Upper lobe of left lung (tissue), 6 donors: Measurements from ENCODE around the gene PRKCE. TPM values are rescaled to one million over a fixed set of nuclear protein-coding genes. Genes with fewer than 3 reads are reported as not detected.
A peak's percentile ranks its signal among the peaks of the same experiment; 100 is the strongest.

Experiments
- ATAC-seq, 2 donors: fragments of 200-7000 bp; cut with Tn5 transposase; one replicate each; pipeline ENCODE4 v1.9.1; 2022; ENCODE audit warnings: mild to moderate bottlenecking in 2 of 2, moderate library complexity in 2 of 2; ENCODE audit not compliant: low FRiP score in 2 of 2
- DNase-seq, 2 donors: peaks; one replicate each; pipeline ENCODE4 v3.0.0-alpha.2; 2019 to 2020
- H3K27ac ChIP-seq, 4 donors: fragments of 200-600 bp; sonication (generic); one replicate each; pipeline ENCODE4 v1.5.1; 2016 to 2019
- H3K27me3 ChIP-seq, 4 donors: fragments of 200-600 bp; sonication (generic); one replicate each; pipeline ENCODE4 v1.5.1; 2017 to 2019
- H3K36me3 ChIP-seq, 4 donors: fragments of 200-600 bp; sonication (generic); one replicate each; pipeline ENCODE4 v1.5.1; 2016 to 2019
- H3K4me1 ChIP-seq, 4 donors: fragments of 200-600 bp; sonication (generic); one replicate each; pipeline ENCODE4 v1.5.1; 2018 to 2019
- H3K4me3 ChIP-seq, 4 donors: fragments of 200-600 bp; sonication (generic); one replicate each; pipeline ENCODE4 v1.5.1; 2017 to 2019; ENCODE audit warnings: mild to moderate bottlenecking in 2 of 4, moderate library complexity in 1 of 4
- H3K9me3 ChIP-seq, 4 donors: fragments of 200-600 bp; sonication (generic); one replicate each; pipeline ENCODE4 v1.5.1; 2018 to 2019
- CTCF ChIP-seq, 6 experiments: fragments of 450-650 bp in 4 of 6; fragments of 200-600 bp in 2 of 6; sonication (generic) in 2 of 6; IDR thresholded peaks; one replicate each; pipeline ENCODE4 v1.5.1; 2016 to 2019; ENCODE audit warnings: antibody characterized with exemption in 6 of 6
- EP300 ChIP-seq, 4 donors: sonication (generic); formaldehyde crosslinking; IDR thresholded peaks; one replicate each; pipeline ENCODE4 v1.5.1; 2017; ENCODE audit warnings: antibody characterized with exemption in 4 of 4, control low read depth in 2 of 4
- POLR2A ChIP-seq, 4 donors: fragments of 450-650 bp; IDR thresholded peaks; one replicate each; pipeline ENCODE4 v1.5.1; 2016 to 2017; ENCODE audit warnings: antibody characterized with exemption in 4 of 4, mild to moderate bottlenecking in 2 of 4
- POLR2AphosphoS5 ChIP-seq, 2 donors: sonication (generic); formaldehyde crosslinking; IDR thresholded peaks; one replicate each; pipeline ENCODE4 v1.5.1; 2017; ENCODE audit warnings: antibody characterized with exemption in 2 of 2
- WGBS, 2 donors: methylation state at CpG; one replicate each; pipeline ENCODE4 v1.1.5; 2017 to 2018; 5-methylcytosine and 5-hydroxymethylcytosine counted together
- total RNA-seq, 6 donors: library from RNA; depleted of rRNA in 4 of 6; stranded (reverse); fragments of >200 nt in 4 of 6; gene quantifications; one replicate each; pipeline versions ENCODE4 v1.1.0 to v1.2.1, GENCODE V29; 2016 to 2021
- donor health status: DM: no; HTN: no; CAD: no; lungs with moderate emphysema.
- donor health status: DM: no; HTN: yes; CAD: no; lungs with severe emphysema.

PRKCE gene
- total RNA-seq, 6 donors from 2014 or later, result 54.9 to 124 (median 75.6) TPM

GRCh38 chr2:46082531-46083485 is 431.3 kb downstream of the PRKCE start:
- ATAC-seq, result peak in 1 of 2 donors; percentile 60
- Histone ChIP-seq H3K27me3 (no peaks in the 10 kb centered on the region), H3K36me3 (peaks cover 0 to 8% (median 8%) of the 10 kb centered on the region in 4 donors), H3K9me3 (no peaks in the 10 kb centered on the region), H3K4me3 (no peak overlapping the region), H3K27ac (peak overlapping the region; percentile 47 to 87 (median 72)), H3K4me1 (peaks cover 31 to 43% (median 40%) of the 10 kb centered on the region in 4 donors)
- 61 to 69% methylated on average over 14 of the region's 14 CpGs for WGBS, 2 donors
- peak in 1 of 2 donors; percentile 35 for DNase-seq
- peak in 1 of 2 donors; percentile 2 for TF ChIP-seq POLR2AphosphoS5 (IDR thresholded peaks at IDR 0.05)
- TF ChIP-seq POLR2A (IDR thresholded peaks at IDR 0.05), result no peak

DNA sequence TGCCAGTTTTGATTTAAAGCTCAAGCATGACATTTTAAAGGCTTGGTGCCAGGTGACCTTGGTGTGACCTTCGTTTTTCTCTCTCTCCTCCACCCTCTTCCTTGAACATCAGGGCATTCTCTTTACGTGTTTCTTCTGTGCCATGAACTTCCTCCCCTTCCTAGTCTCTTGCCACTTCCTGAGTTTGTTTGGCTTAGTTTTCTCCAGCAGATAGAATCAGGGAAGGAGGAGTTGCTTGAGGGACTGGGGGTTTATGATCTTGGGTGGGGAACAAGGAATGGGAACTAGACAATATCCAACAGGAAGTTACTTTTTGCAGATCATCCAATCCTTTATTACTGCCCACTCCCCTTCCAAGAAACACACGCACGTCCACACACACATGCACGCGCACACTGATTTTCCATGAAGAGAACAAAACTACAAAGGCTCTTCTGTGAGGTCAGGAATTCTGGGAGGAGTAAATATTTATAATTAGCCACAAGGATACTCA is 435.1 kb downstream of the PRKCE start:
- no peaks in the 10 kb centered on the region for H3K9me3 ChIP-seq
- peak in 1 of 2 donors; percentile 30 for DNase-seq
- WGBS, 2 donors, result 59 to 63% methylated on average over 6 of the region's 6 CpGs
- peaks cover 34 to 59% (median 52%) of the 10 kb centered on the region in 4 donors for H3K4me1 ChIP-seq
- H3K27me3 ChIP-seq, result no peaks in the 10 kb centered on the region
- peak overlapping the region; percentile 69 to 90 (median 80) for H3K27ac ChIP-seq
- H3K4me3 ChIP-seq, result no peak overlapping the region
- H3K36me3 ChIP-seq, result peaks cover 0 to 32% (median 21%) of the 10 kb centered on the region in 4 donors
- ATAC-seq, result peak; percentile 46 to 47
- TF ChIP-seq CTCF (IDR thresholded peaks at IDR 0.05) (no peak), POLR2AphosphoS5 (IDR thresholded peaks at IDR 0.05) (peak; percentile 79 to 80), POLR2A (IDR thresholded peaks at IDR 0.05) (no peak), EP300 (IDR thresholded peaks at IDR 0.05) (peak; percentile 69 to 96 (median 85))

GRCh38 chr2:46087492-46087891 is 436.0 kb downstream of the PRKCE start:
- DNase-seq (no peak), ATAC-seq (no peak)
- WGBS, 2 donors, result 85 to 88% methylated on average over 4 of the region's 4 CpGs
- Histone ChIP-seq H3K4me1 (peaks cover 33 to 58% (median 51%) of the 10 kb centered on the region in 4 donors), H3K9me3 (no peaks in the 10 kb centered on the region), H3K27ac (peak overlapping the region; percentile 69 to 90 (median 80)), H3K27me3 (no peaks in the 10 kb centered on the region), H3K36me3 (peaks cover 0 to 32% (median 21%) of the 10 kb centered on the region in 4 donors), H3K4me3 (no peak overlapping the region)
- TF ChIP-seq CTCF (IDR thresholded peaks at IDR 0.05), result no peak
- TF ChIP-seq POLR2AphosphoS5 (IDR thresholded peaks at IDR 0.05), result no peak
- TF ChIP-seq EP300 (IDR thresholded peaks at IDR 0.05), result no peak
- TF ChIP-seq POLR2A (IDR thresholded peaks at IDR 0.05), result no peak

DNA sequence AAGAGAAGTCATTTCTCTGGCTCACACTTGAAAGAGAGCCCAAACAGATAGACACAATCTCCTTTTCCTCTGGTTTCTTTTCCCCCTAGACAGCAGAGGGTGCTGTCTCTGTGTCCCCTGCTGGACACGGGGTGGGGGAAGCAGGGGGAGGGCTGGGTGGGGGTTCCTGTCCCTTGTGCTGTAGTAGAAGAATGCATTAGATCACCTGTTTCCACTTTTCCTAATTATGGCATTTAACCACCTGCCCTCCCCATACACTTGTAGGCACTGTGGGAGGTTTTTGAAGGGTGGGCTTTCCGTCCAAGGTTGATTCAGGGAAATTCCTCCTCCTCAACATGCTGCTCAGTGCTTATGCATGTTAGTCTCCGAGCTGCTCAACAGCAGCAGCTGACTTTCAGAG is 439.5 kb downstream of the PRKCE start:
- Histone ChIP-seq H3K36me3 (peaks cover 0 to 58% (median 24%) of the 10 kb centered on the region in 4 donors), H3K4me1 (peaks cover 19 to 41% (median 34%) of the 10 kb centered on the region in 4 donors), H3K27ac (peak overlapping the region; percentile 37 to 90 (median 61)), H3K4me3 (no peak overlapping the region), H3K9me3 (no peaks in the 10 kb centered on the region), H3K27me3 (no peaks in the 10 kb centered on the region)
- ATAC-seq (peak in 1 of 2 donors; percentile 50), DNase-seq (no peak)
- 35 to 36% methylated on average over 3 of the region's 3 CpGs for WGBS, 2 donors
- TF ChIP-seq CTCF (IDR thresholded peaks at IDR 0.05), result peak in 1 of 6 experiments; percentile 49
- peak; percentile 15 to 44 for TF ChIP-seq POLR2AphosphoS5 (IDR thresholded peaks at IDR 0.05)
- TF ChIP-seq POLR2A (IDR thresholded peaks at IDR 0.05), result no peak
